Glutamatergic neuron (in vitro differentiated cells): Measurements from ENCODE around the gene UBQLN4. TPM values are rescaled to one million over a fixed set of nuclear protein-coding genes. Genes with fewer than 3 reads are reported as not detected.
A peak's percentile ranks its signal among the peaks of the same experiment; 100 is the strongest.

Experiments
- DNase-seq: peaks from one replicate; pipeline ENCODE4 v3.0.0; 2022
- H3K27ac Mint-ChIP-seq: one replicate; pipeline ENCODE4 v1.8.0; 2020; ENCODE audit warnings: mild to moderate bottlenecking, mixed read lengths, inconsistent platforms; ENCODE audit not compliant: unreplicated experiment
- H3K27me3 Mint-ChIP-seq: one replicate; pipeline ENCODE4 v1.8.0; 2020; ENCODE audit warnings: mild to moderate bottlenecking, moderate library complexity, mixed read lengths, inconsistent platforms; ENCODE audit not compliant: unreplicated experiment
- H3K36me3 Mint-ChIP-seq: one replicate; pipeline ENCODE4 v1.8.0; 2020; ENCODE audit warnings: mild to moderate bottlenecking, mixed read lengths, inconsistent platforms; ENCODE audit not compliant: unreplicated experiment
- H3K4me1 Mint-ChIP-seq: one replicate; pipeline ENCODE4 v1.8.0; 2020; ENCODE audit warnings: mild to moderate bottlenecking, low read depth, mixed read lengths, inconsistent platforms; ENCODE audit not compliant: unreplicated experiment
- H3K4me3 Mint-ChIP-seq: one replicate; pipeline ENCODE4 v1.8.0; 2020; ENCODE audit warnings: mild to moderate bottlenecking, mixed read lengths, inconsistent platforms; ENCODE audit not compliant: unreplicated experiment
- H3K9me3 Mint-ChIP-seq: one replicate; pipeline ENCODE4 v1.8.0; 2020; ENCODE audit warnings: mild to moderate bottlenecking, moderate library complexity, mixed read lengths, inconsistent platforms; ENCODE audit not compliant: unreplicated experiment
- CTCF ChIP-seq: fragments of 200-600 bp; sonication (generic); IDR thresholded peaks from one replicate; pipeline ENCODE4 v1.5.0; 2021; ENCODE audit not compliant: partially characterized antibody, unreplicated experiment
- total RNA-seq: library from RNA; stranded (reverse); fragmentation: NEBNext Ultra II Directional; extraction: Animal tissue kit (Norgen Biotek cat#: 25700); gene quantifications from one replicate; pipeline ENCODE4 v1.2.1, GENCODE V29; 2021; ENCODE audit not compliant: unreplicated experiment

Gene UBQLN4
- total RNA-seq, 1 donor from 2014 or later = 52.4 TPM

- peaks cover 13% of the 10 kb centered on the region for H3K27me3 Mint-ChIP-seq
- peaks cover 4% of the 10 kb centered on the region for H3K4me1 Mint-ChIP-seq
- H3K27ac Mint-ChIP-seq = peak within 1 kb of the TSS; percentile 99
- no peak for TF ChIP-seq CTCF
- H3K9me3 Mint-ChIP-seq = peaks cover 9% of the 10 kb centered on the region
- H3K36me3 Mint-ChIP-seq = no peaks in the 10 kb centered on the region
- H3K4me3 Mint-ChIP-seq = peak within 1 kb of the TSS; percentile 95
- peak; percentile 98 for DNase-seq
These were observed 1.1 kb upstream of the UBQLN4 start, which contains the start of gene LAMTOR2 for GRCh38 chr1:156054500-156055280. TSS of gene LAMTOR2 (plus strand) at chr1:156054782. CDS start at chr1:156054890, 108 bp downstream.

- H3K27me3 Mint-ChIP-seq = peaks cover 13% of the 10 kb centered on the region
- H3K9me3 Mint-ChIP-seq = peaks cover 9% of the 10 kb centered on the region
- peak; percentile 15 for TF ChIP-seq CTCF
- peaks cover 4% of the 10 kb centered on the region for H3K4me1 Mint-ChIP-seq
- H3K4me3 Mint-ChIP-seq = peak overlapping the region; percentile 90
- H3K27ac Mint-ChIP-seq = peak overlapping the region; percentile 86
- H3K36me3 Mint-ChIP-seq = no peaks in the 10 kb centered on the region
- DNase-seq = peak; percentile 88
These were observed 483 bp downstream of the UBQLN4 start for GRCh38 chr1:156052862-156053767.

GRCh38 chr1:156051011-156051725 lies 2.4 kb downstream of the UBQLN4 start:
- H3K27me3 Mint-ChIP-seq = peaks cover 10% of the 10 kb centered on the region
- no peak overlapping the region for H3K27ac Mint-ChIP-seq
- no peak for TF ChIP-seq CTCF

GRCh38 chr1:156050376-156050775 lies 3.2 kb downstream of the UBQLN4 start:
- peaks cover 1% of the 10 kb centered on the region for H3K36me3 Mint-ChIP-seq
- H3K27ac Mint-ChIP-seq = no peak overlapping the region
- peaks cover 9% of the 10 kb centered on the region for H3K9me3 Mint-ChIP-seq
- H3K4me3 Mint-ChIP-seq = no peak overlapping the region
- no peak for TF ChIP-seq CTCF
- no peaks in the 10 kb centered on the region for H3K4me1 Mint-ChIP-seq
- no peak for DNase-seq
- H3K27me3 Mint-ChIP-seq = peaks cover 10% of the 10 kb centered on the region

More at GRCh38 chr1:156051011-156051725, 2.4 kb downstream of the UBQLN4 start:
- no peak for DNase-seq
- H3K4me3 Mint-ChIP-seq = peak overlapping the region; percentile 65
- peaks cover 9% of the 10 kb centered on the region for H3K9me3 Mint-ChIP-seq
- no peaks in the 10 kb centered on the region for H3K36me3 Mint-ChIP-seq
- peaks cover 4% of the 10 kb centered on the region for H3K4me1 Mint-ChIP-seq
